Liver (tissue), 5 donors: ENCODE measurements around the gene MCFD2. TPM values are rescaled to one million over a fixed set of nuclear protein-coding genes. Genes with fewer than 3 reads are reported as not detected.

ENCODE experiments used
- polyA plus RNA-seq, 2 donors: library from polyadenylated mRNA; stranded (reverse) in 1 of 2; unstranded in 1 of 2; fragments of 200-250 nt in 1 of 2; fragments of >200 nt in 1 of 2; fragmentation: Nextera tagmentation in 1 of 2; extraction: Ambion mirVana in 1 of 2; gene quantifications; one replicate each; pipeline versions ENCODE4 v1.2.1 to v1.2.3, GENCODE V29; 2013 to 2015
- small RNA-seq: library from RNA; depleted of rRNA; stranded (forward); fragments of <200 nt; gene quantifications from one replicate; pipeline ENCODE3, GENCODE V24; 2014
- total RNA-seq, 2 donors: library from RNA; depleted of rRNA; stranded (reverse); fragments of >200 nt; gene quantifications; one replicate each; pipeline ENCODE4 v1.2.3, GENCODE V29; 2014
- donor health status: healthy.
- donor health status: healthy.
- donor health status: healthy.

MCFD2 gene
- total and polyA plus RNA-seq, 4 donors, result 81.8 to 148 (median 129) TPM

Small RNA genes lying within 50 kb of the gene (small RNA-seq; reads per million reads assigned to genes)
- gene AC093732.2, result not detected

Other genes with a start within 250 kb of the MCFD2 start
- 10 to 100 TPM in 1 of 2 donors, 1 to 10 TPM in 1; 8.8 to 12.2 TPM for gene SOCS5, start 216.5 kb downstream of the MCFD2 start, total RNA-seq
- 1 to 10 TPM; 1.8 to 2.6 TPM for gene SOCS5, start 216.5 kb downstream of the MCFD2 start, polyA plus RNA-seq
- gene TTC7A, start 25.4 kb upstream of the MCFD2 start, total RNA-seq, result 10 to 100 TPM in 1 of 2 donors, 1 to 10 TPM in 1; 9.3 to 14.6 TPM
- 1 to 10 TPM; 1.1 to 9.3 TPM for gene TTC7A, start 25.4 kb upstream of the MCFD2 start, polyA plus RNA-seq
- gene STPG4, start 239.5 kb upstream of the MCFD2 start, total RNA-seq, result under 1 TPM in 1 of 2 donors, not detected in 1; 0.25 TPM
- gene STPG4, start 239.5 kb upstream of the MCFD2 start, polyA plus RNA-seq, result not detected